H1 (cell line): ENCODE data around the gene DNAJC16.
"Not testable (repeated sequence)": the region's sequence is repeated elsewhere in the genome, so short reads cannot be mapped to it uniquely, and the experiment has no call there.

Source experiments
- CREB1 ChIP-seq: IDR thresholded peaks from 2 replicates; pipeline ENCODE4 v1.6.1; 2012; ENCODE audit warnings: inconsistent platforms
- CTCF ChIP-seq, 3 experiments: IDR thresholded peaks; 1 replicate in 2 of 3; 2 replicates in 1 of 3; pipeline versions ENCODE4 v1.5.1 to v1.6.1; 2011; ENCODE audit warnings: low read length in 3 of 3, mild to moderate bottlenecking in 3 of 3, inconsistent platforms in 2 of 3, low read depth in 1 of 3, moderate library complexity in 1 of 3; ENCODE audit not compliant: insufficient read depth in 1 of 3; ENCODE audit errors: control extremely low read depth in 1 of 3
- POLR2A ChIP-seq, 2 experiments: IDR thresholded peaks; 1 replicate in 1 of 2; 2 replicates in 1 of 2; pipeline ENCODE4 v1.6.1; 2011; ENCODE audit warnings: low read depth in 2 of 2, low read length in 2 of 2, mild to moderate bottlenecking in 2 of 2; ENCODE audit errors: control extremely low read depth in 1 of 2

GRCh38 chr1:15603966-15604282 is 77.3 kb downstream of the DNAJC16 start:
- not testable (repeated sequence) for TF ChIP-seq CTCF (IDR thresholded peaks at IDR 0.05; ENCODE audit: control extremely low read depth in 1 of 3, insufficient read depth in 1 of 3, low read depth in 1 of 3, low read length in 3 of 3); POLR2A (IDR thresholded peaks at IDR 0.05; ENCODE audit: control extremely low read depth in 1 of 2, low read depth in 2 of 2, low read length in 2 of 2); CREB1
